SU-DHL-6 (cell line): ENCODE measurements around the gene ZNF70.

Source experiments
- CTCF ChIP-seq: fragments of 200-600 bp; sonication (generic); IDR thresholded peaks from one replicate; pipeline ENCODE4 v1.5.1; 2017; ENCODE audit warnings: antibody characterized with exemption, mild to moderate bottlenecking, low read length, moderate library complexity; ENCODE audit not compliant: insufficient read depth, poor library complexity, severe bottlenecking
- EZH2phosphoT487 ChIP-seq: fragments of 200-600 bp; sonication (generic), shearing (Covaris generic); conservative IDR thresholded peaks from 2 replicates; pipeline ENCODE4 v1.6.1; 2018; ENCODE audit warnings: mild to moderate bottlenecking, antibody characterized with exemption, low read length, moderate library complexity, mixed read lengths

- TF ChIP-seq CTCF (no peak), EZH2phosphoT487 (no peak)
These were observed 23.4 kb upstream of the ZNF70 start for GRCh38 chr22:23774114-23774921.
